Left colon (tissue), 2 donors: ENCODE measurements around the gene BLVRA. TPM values are rescaled to one million over a fixed set of nuclear protein-coding genes. Genes with fewer than 3 reads are reported as not detected.
"Not testable (repeated sequence)": the region's sequence is repeated elsewhere in the genome, so short reads cannot be mapped to it uniquely, and the experiment has no call there.

Source experiments
- ATAC-seq: fragments of 200-7000 bp; cut with Tn5 transposase; one replicate; pipeline ENCODE4 v1.9.1; 2020; ENCODE audit warnings: mild to moderate bottlenecking, moderate library complexity
- DNase-seq, 2 donors: peaks; one replicate each; pipeline ENCODE4 v3.0.0-alpha.2; 2020
- intact Hi-C, 2 donors: fragments of 100-400 bp; cut with DNase I in 1 of 2; cut with micrococcal nuclease in 1 of 2; formaldehyde crosslinking; loops; one replicate each; pipeline versions ENCODE4 v1.11.2 to v1.14.0; 2022; cut with DNase I, micrococcal nuclease
- long read RNA-seq: library from polyadenylated mRNA; unstranded; transcript quantifications from one replicate; pipeline ENCODE4 v2.0.0, GENCODE V29; 2021
- total RNA-seq, 2 donors: library from RNA; stranded (reverse); fragmentation: NEBNext Ultra II Directional; extraction: Animal tissue kit (Norgen Biotek cat#: 25700); gene quantifications; one replicate each; pipeline ENCODE4 v1.2.1, GENCODE V29; 2021
- donor health status: DM: no; HTN: no; CAD: no.
- donor health status: DM: yes; HTN: yes; CAD: no.

BLVRA gene, protein sequence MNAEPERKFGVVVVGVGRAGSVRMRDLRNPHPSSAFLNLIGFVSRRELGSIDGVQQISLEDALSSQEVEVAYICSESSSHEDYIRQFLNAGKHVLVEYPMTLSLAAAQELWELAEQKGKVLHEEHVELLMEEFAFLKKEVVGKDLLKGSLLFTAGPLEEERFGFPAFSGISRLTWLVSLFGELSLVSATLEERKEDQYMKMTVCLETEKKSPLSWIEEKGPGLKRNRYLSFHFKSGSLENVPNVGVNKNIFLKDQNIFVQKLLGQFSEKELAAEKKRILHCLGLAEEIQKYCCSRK
- 10 to 100 TPM in 1 of 2 donors, 1 to 10 TPM in 1; 2.9 to 18.0 TPM for total RNA-seq
- long read RNA-seq, transcript BLVRA-201 (8 exons, 1,071 nt), result major isoform, 7 of 8 reads
- long read RNA-seq, partial matches to known transcripts, result 1 of 8 reads
- long read RNA-seq, other reads (novel, unspliced or antisense), result 0 of 8 reads

DNA sequence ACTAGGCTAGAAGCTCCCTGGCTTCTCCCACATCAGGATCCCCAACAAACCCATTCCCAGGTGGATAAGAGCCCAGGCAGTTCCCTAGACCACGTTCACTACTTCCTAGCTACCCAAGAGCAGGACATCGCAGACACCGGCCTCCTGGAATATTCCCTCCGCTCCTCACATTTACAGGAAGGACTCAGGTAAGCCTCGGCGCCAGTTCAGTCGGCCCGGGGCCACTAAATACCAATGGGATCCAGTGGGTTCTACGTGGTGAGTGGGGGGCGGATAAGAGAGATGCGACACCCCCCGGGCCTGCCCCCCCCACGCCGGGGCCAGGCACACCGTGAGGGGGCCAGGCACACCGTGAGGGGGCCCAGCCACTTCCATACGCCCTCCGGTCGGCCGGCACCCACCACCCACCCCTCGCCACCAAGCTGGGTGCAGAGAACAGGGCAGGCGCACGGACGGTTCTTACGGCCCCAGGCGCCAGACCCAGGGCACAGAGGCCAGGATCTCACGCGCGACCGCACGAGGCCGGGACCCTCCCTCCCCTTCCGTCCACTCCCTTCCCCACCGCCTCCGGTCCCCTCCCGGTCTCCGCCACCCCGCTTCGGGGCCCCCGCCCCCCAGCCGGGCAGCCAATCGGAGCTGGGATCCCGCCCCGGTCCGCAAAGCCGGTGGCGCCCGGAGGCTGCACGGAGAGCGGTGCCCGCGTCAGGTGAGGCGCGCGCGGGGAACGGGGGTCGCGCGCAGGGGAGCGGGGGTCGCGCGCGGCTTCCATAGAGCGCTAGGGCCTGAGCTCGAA, at the start of gene BLVRA:
Gene BLVRA (plus strand): TSS at position 652 of the 793 bp plus-strand sequence. CDS start 12,479 bp downstream, outside the sequence.
- intact Hi-C loops, result no loop called here
- ATAC-seq (peak; percentile 72), DNase-seq (peak; percentile 58 to 61)

DNA sequence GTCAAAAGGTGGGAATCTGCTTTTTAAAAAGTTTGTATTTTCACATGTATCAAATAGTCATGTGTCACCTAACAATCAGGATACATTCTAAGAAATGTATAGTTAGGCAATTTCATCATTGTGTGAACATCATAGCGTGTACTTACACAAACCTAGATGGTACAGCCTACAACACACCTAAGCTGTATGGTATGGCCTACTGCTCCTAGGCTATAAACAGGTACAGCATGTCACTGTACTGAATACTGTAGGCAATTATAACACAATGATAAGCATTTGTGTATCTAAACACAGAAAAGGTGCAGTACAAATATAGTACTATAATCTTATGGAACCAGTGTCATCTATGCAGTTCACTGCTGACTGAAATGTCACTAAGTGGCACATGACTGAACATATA, 47.0 kb upstream of the BLVRA start:
- DNase-seq, result no peak
- intact Hi-C loops, result no loop called here
- peak; percentile 56 for ATAC-seq

DNA sequence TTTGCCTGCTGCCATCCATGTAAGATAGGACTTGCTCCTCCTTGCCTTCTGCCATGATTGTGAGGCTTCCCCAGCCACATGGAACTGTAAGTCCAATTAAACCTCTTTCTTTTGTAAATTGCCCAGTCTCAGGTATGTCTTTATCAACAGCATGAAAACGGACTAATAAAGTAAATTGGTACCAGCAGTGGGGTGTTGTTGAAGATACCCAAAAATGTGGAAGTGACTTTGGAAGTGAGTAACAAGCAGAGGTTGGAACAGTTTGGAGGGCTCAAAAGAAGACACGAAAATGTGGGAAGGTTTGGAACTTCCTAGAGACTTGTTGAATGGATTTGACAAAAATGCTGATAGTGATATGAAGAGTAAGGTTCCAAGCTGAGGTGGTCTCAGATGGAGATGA, 42.5 kb upstream of the BLVRA start:
- ATAC-seq, DNase-seq, intact Hi-C loops: not testable (repeated sequence)

DNA sequence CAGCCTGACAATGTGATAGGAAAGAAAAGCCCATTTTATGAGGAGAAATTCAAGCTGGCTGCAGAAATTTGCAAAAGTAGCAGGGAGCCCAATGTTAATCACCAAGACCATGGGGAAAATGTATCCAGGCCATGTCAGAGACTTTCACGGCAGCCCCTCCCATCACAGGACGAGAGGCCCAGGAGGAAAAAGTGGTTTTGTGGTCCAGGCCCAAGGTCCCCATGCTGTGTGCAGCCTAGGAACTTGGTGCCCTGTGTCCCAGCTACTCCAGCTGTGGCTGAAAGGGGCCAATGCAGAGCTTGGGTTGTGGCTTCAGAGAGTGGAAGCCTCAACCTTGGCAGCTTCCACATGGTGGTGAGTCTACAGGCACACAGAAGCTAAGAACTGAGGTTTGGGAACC, 41.9 kb upstream of the BLVRA start:
- ATAC-seq (no peak), DNase-seq (no peak)
- intact Hi-C loops, result no loop called here

DNA sequence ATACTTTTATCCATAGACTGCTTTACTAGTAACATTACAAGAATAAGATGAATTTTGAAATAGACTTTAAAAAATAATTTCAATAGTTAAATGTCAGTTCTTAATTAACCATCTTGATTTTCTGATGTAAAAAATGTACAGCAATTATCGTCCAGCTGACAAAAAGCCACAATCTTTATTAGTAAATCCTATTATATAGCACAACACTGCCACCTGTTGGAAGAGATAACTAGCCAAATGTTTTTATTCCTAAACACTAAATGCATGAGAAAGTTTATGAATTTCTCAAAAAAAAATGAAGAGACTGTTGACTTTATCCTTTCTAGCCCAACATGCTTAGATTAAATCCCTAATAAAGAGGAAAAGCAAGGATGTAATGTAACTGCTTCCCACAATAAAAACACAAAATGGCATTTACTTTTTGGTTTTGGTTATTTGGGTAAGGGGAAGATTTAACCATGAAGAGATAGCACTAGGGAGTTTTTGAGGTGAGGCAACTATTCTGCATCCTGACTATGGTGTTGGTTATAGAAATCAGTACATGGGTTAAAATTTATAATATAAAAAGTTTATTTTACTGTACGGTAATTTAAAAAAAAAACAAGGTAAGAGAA, 37.2 kb upstream of the BLVRA start:
- DNase-seq (no peak), ATAC-seq (no peak)
- intact Hi-C loops, result loop anchor here in 1 of 2 donors (5.0 to 10.0 kb wide), 2 partner anchors 114 to 139 kb away; partner anchors contain the start of gene STK17A

DNA sequence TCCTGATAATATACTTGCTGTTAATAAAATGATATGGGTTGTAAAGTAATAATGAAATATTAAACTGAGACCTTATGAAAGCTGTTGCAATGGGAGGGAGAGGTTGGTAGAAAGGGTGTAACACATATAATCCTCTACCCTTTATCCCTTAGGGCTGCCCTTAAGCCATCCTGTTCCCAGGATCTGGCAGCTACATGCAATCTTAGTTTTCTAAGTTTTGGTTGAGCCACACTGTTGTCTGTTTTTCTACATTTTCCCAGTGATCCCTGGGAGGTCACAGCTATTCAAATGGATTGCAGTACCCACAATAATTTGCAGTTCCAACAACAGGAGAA, 35.5 kb upstream of the BLVRA start:
- DNase-seq (no peak), ATAC-seq (no peak)
- intact Hi-C loops, result loop anchor here in 1 of 2 donors (5.0 to 10.0 kb wide), 2 partner anchors 112 to 141 kb away; partner anchors contain the start of gene STK17A

DNA sequence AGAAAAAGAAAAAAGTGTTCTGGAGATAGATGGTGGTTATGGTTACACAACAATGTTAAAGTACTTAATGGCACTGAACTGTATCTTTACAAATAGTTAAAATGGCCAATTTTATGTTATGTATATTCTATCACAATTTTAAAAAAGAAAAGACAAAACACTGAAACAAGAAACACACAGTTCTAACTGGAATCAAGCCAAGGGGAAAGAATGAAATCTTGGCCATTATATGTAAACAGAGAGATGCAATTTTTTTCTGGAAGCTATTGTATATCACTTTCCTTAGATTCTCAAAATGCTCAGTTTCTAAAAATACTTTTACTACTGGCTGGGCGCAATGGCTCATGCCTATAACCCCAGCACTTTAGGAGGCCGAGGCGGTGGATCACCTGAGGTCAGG, 33.2 kb upstream of the BLVRA start:
- intact Hi-C loops, result loop anchor here in 1 of 2 donors (10.0 kb wide), 1 partner anchor 110 kb away; no protein-coding TSS in a partner anchor
- DNase-seq (no peak), ATAC-seq (no peak)

DNA sequence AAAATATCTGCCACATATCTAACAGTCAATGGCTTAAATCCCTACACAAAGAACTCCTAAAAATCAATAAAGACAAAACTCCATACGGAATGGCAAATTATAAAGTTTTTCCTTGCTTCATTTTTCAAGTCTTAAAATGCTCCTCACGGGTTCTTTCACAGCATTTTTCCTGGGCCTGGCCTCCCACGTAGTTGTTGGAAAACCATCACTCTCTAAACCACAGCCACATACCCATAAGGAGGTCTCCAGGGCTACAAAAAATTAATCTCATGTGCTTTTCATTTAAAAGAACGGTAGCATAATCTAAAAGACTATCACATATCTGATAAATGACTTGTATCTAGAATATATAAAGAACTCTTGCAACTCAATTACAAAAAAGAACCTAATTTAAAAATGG, 32.0 kb upstream of the BLVRA start:
- ATAC-seq, result no peak
- intact Hi-C loops, result loop anchor here in 1 of 2 donors (10.0 kb wide), 1 partner anchor 108 kb away; no protein-coding TSS in a partner anchor

DNA sequence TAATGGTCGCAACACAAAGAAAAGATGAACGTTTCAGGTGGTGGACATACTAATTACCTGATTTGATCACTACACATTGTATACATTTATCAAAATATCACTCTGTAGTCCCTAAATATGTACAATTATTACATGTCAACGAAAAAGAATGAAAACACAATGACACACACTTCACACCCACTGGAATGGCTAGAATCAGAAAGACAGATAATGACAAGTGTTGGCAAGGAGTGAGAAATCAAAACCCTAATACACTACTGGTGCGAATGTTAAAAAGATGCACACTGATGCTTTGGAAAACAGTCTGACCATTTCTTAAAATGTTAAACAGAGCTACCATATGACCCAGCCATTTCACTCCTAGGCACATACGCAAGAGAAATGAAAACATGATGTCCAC, 31.5 kb upstream of the BLVRA start:
- DNase-seq (no peak), ATAC-seq (no peak)
- intact Hi-C loops, result loop anchor here in 1 of 2 donors (10.0 kb wide), 1 partner anchor 108 kb away; no protein-coding TSS in a partner anchor

More for the DNA sequence above, 32.0 kb upstream of the BLVRA start:
- DNase-seq, result no peak

DNA sequence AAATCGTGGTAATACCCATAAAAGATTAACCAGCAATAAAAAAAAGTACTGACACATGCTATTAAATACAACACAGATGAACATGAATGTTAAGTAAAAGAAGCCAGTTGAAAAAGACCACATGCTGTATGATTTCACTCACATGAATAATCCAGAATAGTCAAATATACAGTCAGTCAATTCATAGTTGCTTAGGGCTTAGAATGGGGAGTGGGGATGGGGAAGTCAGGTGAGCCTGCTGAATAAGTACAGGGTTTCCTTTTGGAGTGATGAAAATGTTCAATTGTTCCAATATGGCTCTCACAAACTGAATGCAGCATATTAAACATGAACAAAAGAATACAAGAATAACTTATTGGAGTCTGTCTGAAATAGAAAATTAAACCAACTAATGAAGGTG, 31.0 kb upstream of the BLVRA start:
- ATAC-seq (no peak), DNase-seq (no peak)
- intact Hi-C loops, result loop anchor here in 1 of 2 donors (10.0 kb wide), 1 partner anchor 107 kb away; no protein-coding TSS in a partner anchor

DNA sequence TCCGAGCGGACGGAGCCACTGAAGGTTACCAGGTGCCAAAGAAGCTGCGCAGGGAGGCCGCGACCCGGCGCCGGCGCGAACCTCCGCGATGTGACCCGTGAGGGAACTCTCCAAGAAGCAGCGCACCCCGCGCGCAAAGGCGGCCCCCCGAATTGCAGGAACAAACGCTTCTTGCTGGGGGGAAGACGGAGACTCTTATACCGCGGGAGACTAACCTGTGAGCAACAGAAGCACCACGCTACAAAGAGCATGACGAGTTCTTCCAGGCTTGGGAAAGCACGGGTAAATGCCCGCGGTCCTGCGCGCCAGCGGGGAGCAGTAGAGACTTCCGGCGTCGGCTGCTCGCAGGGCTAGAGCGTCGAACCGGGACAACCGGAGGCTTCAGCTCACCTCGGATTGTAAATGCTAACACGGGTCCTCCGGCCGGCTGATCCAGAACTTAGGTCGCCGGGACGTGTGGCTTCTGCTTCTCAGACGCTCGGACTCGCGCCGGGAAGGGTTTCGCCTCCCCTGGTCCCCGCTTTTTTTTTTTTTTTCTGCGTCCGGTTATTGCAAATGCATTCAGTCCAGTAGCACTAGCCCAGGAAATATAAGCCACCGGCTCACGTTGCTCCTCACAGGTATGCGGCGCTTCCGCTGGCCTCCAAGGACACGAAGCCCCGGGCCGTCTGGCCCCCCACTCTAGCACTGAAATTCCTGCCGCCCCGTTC, 29.1 kb upstream of the BLVRA start, which contains the start of gene COA1:
Gene COA1 (minus strand): TSS at position 310 of the 710 bp plus-strand sequence. CDS start 80,909 bp downstream, outside the sequence.
- DNase-seq, result peak; percentile 84 to 90
- intact Hi-C loops, result loop anchor here in 1 of 2 donors (10.0 kb wide), 1 partner anchor 105 kb away; no protein-coding TSS in a partner anchor
- ATAC-seq, result peak; percentile 99

DNA sequence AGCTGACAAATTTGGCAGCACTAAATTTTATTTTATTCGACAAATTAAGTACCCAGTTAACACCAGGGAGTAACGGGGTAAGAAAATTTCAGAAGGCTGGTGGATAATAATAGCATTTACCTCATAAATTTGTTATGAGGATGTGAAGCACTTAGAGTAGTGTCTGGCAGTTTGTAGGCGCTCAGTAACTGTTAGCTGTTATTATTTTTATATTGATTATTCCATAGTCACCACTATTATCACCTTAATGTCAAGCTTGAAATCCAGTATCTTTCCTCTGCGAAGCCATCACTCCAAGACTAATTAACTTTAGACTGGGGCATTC, 28.6 kb upstream of the BLVRA start:
- DNase-seq (no peak), ATAC-seq (no peak)
- intact Hi-C loops, result loop anchor here in 1 of 2 donors (10.0 kb wide), 1 partner anchor 105 kb away; no protein-coding TSS in a partner anchor

DNA sequence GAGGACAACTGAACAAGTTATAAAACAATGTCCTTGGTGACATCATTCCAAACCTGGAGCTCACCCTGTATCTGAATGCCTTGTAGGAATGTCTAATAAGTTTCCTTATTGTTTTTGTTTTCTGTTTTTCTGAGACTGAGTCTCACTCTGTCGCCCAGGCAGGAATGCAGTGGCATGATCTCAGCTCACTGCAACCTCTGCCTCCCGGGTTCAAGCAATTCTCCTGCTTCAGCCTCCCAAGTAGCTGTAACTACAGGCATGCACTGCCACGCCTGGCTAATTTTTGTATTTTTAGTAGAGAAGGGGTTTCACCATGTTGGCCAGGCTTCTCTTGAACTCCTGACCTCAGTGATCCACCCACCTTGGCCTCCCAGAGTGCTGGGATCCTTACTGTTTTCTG, 27.0 kb upstream of the BLVRA start:
- DNase-seq, intact Hi-C loops, ATAC-seq: not testable (repeated sequence)

DNA sequence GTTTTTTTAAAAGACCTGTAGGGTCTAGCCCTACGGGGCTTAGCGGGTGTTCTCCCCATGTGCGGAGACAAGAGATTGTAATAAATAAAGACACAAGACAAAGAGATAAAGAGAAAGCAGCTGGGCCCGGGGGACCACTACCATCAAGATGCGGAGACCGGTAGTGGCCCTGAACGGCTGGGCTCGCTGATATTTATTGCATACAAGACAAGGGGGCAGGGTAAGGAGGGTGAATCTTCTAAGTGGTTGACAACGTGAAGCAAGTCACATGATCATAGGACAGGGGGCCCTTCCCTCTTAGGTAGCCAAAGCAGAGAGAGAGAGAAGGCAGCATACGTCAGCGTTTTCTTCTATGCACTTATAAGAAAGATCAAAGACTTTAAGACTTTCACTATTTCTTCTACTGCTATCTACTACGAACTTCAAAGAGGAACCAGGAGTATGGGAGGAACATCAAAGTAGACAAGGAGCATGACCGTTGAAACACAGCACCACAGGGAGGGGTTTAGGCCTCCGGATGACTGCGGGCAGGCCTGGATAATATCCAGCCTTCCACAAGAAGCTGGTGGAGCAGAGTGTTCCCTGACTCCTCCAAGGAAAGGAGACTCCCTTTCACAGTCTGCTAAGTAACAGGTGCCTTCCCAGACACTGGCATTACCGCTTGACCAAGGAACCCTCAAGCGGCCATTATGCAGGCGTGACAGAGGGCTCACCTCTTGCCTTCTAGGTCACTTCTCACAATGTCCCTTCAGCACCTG, 23.7 kb upstream of the BLVRA start:
- intact Hi-C loops, DNase-seq, ATAC-seq: not testable (repeated sequence)

DNA sequence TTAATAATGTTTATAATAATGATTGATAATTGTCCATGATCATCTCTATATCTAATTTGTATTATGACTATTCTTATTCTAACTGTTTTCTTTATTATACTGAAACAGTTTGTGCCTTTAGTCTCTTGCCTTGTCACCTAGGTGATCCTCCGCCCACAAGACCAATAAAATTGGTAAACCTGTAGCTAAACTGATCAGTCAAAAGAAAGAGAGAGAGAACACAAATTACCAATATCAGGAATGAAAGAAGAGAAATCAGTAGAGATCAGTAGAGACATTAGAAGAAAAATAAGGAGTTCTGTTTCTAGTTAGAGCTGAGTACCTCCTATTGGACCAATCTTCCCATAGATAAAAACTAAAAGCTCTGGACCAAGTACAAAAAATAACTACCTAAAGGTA, 23.1 kb upstream of the BLVRA start:
- intact Hi-C loops, result no loop called here
- DNase-seq (no peak), ATAC-seq (no peak)

DNA sequence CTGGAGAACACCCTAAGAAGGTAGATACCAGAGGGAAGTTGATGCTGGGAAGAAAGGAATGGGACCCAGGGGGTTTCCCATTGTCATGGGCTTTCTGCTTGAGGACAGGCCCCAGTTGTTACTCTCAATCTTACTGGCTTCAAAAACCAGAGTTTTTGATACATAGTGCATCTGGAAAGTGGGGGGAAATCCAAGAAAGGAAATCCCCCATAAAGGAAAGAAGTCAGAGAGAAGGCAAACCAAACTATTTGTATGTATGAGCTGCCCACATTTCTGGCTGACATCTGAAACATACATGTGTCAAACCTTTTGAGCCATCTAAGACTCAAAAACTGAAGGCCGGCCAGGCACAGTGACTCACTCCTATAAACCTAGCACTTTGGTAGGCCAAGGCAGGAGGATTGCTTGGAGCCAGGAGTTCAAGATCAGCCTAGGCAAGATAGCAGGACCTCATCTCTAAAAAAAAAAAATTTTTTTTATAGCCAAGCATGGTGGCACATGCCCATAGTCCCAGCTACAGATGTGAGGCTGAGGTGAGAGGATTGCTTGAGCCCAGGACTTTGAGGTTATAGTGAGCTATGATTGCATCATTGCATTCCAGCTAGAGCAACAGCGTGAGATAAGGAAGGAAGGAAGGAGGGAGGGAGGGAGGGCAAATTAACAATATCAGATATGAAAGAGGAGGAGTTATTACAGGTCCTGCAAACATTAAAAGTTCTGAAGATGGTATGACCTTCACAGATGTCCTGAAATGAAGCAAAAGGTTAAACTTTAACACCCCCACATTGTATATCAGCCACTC, 22.5 kb upstream of the BLVRA start:
- intact Hi-C loops, result no loop called here
- ATAC-seq (no peak), DNase-seq (no peak)
